ENCODE data around the gene OSBP.

The OSBP gene

DNA sequence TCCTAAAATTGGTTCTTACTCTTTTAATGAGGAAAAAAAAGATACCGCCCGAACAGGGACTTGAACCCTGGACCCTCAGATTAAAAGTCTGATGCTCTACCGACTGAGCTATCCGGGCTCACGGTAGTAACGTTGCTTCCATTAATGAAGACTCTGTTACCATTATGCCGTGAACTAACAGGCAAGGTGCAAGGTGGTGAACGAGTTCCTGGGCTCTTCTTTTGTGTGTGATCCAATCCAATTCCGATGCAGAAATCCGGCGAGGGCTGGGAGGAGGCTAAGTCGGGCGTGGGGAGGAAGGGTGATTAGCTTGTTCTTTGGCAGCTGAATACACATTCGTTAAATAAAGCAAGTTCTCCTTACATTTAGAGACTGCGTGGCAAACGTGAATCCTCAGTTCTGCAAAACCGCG, 55.3 kb downstream of the OSBP start:
- peak overlapping the region; percentile 85 for H3K4me3 ChIP-seq (ENCODE audit: low read depth, low read length)
- TF ChIP-seq, protein P1, sequence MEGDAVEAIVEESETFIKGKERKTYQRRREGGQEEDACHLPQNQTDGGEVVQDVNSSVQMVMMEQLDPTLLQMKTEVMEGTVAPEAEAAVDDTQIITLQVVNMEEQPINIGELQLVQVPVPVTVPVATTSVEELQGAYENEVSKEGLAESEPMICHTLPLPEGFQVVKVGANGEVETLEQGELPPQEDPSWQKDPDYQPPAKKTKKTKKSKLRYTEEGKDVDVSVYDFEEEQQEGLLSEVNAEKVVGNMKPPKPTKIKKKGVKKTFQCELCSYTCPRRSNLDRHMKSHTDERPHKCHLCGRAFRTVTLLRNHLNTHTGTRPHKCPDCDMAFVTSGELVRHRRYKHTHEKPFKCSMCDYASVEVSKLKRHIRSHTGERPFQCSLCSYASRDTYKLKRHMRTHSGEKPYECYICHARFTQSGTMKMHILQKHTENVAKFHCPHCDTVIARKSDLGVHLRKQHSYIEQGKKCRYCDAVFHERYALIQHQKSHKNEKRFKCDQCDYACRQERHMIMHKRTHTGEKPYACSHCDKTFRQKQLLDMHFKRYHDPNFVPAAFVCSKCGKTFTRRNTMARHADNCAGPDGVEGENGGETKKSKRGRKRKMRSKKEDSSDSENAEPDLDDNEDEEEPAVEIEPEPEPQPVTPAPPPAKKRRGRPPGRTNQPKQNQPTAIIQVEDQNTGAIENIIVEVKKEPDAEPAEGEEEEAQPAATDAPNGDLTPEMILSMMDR (IDR thresholded peaks at IDR 0.05; ENCODE audit: low read depth, low read length): no peak

DNA sequence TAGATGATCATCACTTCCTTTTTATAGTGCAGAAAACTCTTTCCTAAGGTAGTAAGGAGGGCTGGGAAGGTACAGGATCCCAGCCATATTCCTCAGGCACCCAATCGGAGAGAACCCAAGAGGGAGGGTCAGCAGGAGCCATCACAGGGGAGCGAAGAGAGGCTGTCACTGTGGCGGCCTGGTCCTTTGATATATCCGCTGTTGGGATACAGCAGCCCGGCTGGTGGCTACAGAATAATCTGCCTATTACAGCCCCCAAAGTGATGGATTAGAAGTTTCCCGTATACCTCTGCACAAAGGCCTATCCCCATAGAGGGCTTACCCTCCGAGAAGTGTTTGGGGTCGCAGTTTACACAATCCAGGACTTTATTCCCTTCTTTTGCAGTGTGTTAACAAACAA, 55.7 kb downstream of the OSBP start:
- TF ChIP-seq, protein P1 (IDR thresholded peaks at IDR 0.05; ENCODE audit: low read depth, low read length): no peak
- peak overlapping the region; percentile 85 for H3K4me3 ChIP-seq (ENCODE audit: low read depth, low read length)

- TF ChIP-seq, protein P1 (IDR thresholded peaks at IDR 0.05; ENCODE audit: low read depth, low read length): no peak
- H3K4me3 ChIP-seq (ENCODE audit: low read depth, low read length): no peak overlapping the region
Measured at GRCh38 chr11:59558270-59558643, 57.3 kb downstream of the OSBP start.

GRCh38 chr11:59556917-59557348, 58.6 kb downstream of the OSBP start:
- peak overlapping the region; percentile 48 for H3K4me3 ChIP-seq (ENCODE audit: low read depth, low read length)
- TF ChIP-seq, protein P1 (IDR thresholded peaks at IDR 0.05; ENCODE audit: low read depth, low read length): no peak

DNA sequence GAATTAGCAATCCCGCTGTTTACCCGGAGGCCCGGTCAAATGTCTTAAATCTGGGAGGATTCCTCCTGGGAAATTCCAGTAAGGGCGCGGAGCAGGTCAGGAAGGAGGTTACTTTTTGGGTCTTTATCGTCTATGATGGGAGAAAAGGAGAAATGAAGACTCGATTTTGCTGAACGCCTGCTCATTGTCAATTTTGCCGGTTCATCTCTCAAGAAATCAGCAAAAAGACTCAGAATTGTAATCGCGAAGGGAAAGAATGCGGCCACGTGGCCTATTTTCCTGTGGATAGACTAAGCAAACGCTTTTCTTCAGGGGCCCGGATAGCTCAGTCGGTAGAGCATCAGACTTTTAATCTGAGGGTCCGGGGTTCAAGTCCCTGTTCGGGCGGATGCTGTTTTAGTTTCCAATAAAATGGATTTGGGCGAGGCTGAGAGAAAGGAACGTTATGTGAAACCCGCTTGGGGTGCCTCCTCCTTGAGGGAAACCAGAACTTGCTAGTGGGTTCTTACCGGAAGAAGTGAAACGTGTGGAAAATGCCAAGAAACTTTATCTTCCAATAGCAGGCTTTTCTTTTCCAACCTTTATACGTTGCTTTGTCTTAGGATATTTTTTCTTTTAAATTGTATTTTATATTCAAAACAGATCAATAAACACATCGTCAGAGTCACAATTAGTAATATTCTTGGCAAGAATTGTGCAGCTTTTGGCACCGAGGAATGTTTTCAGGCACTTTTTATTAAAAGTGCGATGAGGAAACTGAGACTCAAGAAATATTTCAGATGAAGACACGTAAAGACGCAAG, 59.3 kb downstream of the OSBP start:
- TF ChIP-seq, protein P1 (IDR thresholded peaks at IDR 0.05; ENCODE audit: low read depth, low read length): no peak
- peak overlapping the region; percentile 64 for H3K4me3 ChIP-seq (ENCODE audit: low read depth, low read length)

DNA sequence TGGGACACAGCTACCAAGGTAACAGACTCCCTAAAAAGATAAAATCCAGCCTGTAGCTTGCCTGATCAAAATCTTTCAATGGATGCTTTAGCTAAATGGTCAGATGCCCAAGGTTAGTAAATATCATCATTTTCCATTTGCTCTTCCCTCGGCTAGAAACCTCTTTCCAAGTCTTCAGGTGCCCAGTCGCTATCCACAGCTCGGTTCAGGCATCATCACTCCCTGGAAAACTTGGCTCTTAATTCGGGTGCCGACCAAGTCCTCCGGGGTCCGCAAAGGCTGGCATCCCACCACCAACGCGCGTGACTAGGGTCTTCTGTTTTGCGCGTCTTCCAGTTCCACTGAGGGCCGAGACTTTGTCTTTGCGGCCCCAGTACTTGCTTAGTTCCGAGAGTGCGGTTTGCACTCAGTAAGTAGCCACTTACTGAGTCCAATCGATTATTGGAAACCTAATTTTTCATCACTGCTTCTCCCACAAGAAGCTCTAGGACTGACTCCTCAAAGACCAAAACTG, 59.9 kb downstream of the OSBP start:
- H3K4me3 ChIP-seq (ENCODE audit: low read depth, low read length): peak overlapping the region; percentile 64
- TF ChIP-seq, protein P1 (IDR thresholded peaks at IDR 0.05; ENCODE audit: low read depth, low read length): no peak

GRCh38 chr11:59553323-59553722, 62.3 kb downstream of the OSBP start:
- no peak overlapping the region for H3K4me3 ChIP-seq (ENCODE audit: low read depth, low read length)
- TF ChIP-seq, protein P1 (IDR thresholded peaks at IDR 0.05; ENCODE audit: low read depth, low read length): no peak
